Measurements from ENCODE around the gene NT5C. TPM values are rescaled to one million over a fixed set of nuclear protein-coding genes. Genes with fewer than 3 reads are reported as not detected.

Gene NT5C
- total RNA-seq, 1 donor from 2014 or later = 46.8 TPM

- DNase-seq (ENCODE audit: low spot score in 2 of 2, unreplicated experiment in 2 of 2) = no peak
- Mint-ChIP-seq H3K27me3 (ENCODE audit: low read depth) (no peaks in the 10 kb centered on the region), H3K36me3 (peaks cover 6% of the 10 kb centered on the region), H3K27ac (peak overlapping the region; percentile 12), H3K4me3 (no peak overlapping the region), H3K4me1 (peaks cover 8% of the 10 kb centered on the region), H3K9me3 (no peaks in the 10 kb centered on the region)
- TF ChIP-seq CTCF (IDR thresholded peaks at IDR 0.05; ENCODE audit: unreplicated experiment) = no peak
These were observed 5.6 kb downstream of the NT5C start for GRCh38 chr17:75125984-75126383.

DNA sequence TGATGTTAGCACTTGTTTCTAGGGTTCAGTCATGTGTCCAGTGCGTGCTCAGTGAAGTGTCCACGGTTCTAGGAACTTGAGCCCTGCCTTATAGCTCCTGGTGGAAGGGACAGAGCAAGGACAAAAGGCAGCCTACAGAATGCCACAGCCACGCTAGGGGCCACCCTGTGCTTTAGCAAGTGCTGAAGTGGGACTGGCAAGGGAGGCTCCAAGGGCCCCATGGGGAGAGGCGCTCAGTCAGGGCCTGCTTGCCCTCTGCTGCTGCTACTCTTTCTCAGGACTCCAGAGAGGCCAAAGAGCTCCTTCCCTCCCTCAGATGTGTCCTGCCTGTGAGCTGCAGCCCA is 6.8 kb downstream of the NT5C start:
- H3K36me3 Mint-ChIP-seq = peaks cover 9% of the 10 kb centered on the region
- no peak overlapping the region for H3K4me3 Mint-ChIP-seq
- peaks cover 3% of the 10 kb centered on the region for H3K4me1 Mint-ChIP-seq
- H3K27ac Mint-ChIP-seq = no peak overlapping the region
- DNase-seq (ENCODE audit: low spot score in 2 of 2, unreplicated experiment in 2 of 2) = no peak
- no peaks in the 10 kb centered on the region for H3K9me3 Mint-ChIP-seq
- TF ChIP-seq CTCF (IDR thresholded peaks at IDR 0.05; ENCODE audit: unreplicated experiment) = no peak
- H3K27me3 Mint-ChIP-seq (ENCODE audit: low read depth) = no peaks in the 10 kb centered on the region

DNA sequence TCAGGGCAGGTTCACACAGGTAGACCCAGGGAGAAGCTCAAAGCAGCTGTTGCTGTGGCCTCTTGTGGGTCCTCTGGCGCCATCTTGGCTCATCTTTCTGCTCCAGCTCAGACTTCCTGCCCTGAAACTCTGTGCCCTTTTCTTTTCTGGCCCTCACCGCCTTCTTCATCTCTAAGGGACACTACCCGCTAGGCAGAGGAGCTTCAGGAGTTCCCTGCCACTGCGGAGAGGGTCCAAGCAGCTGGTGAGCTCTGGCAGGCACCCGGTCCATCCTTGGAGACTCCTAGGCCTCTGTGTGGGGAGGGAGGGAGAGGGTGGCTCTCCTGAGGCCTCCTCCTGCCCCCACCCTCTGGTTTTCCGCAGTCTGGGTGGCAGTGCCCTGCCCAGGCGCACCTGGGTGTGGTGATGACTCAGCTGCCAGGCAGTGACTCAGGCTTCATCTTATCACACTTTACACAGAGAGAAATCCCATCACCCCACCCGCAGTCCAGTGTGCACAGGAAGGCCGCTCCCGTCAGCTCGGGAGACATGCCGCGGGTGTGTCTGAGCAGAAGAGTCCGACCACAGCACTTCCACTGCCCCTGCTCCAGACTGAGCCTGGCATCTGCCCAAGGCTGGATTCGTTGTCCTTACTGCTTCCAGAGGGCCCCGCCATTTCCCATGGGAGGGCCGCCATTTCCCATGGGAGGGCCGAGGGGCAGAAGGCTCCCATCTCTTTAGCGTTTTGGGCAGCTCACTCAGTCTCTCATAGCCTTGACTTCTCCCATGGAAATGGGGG is 7.3 kb downstream of the NT5C start:
- Mint-ChIP-seq H3K36me3 (peaks cover 9% of the 10 kb centered on the region), H3K9me3 (no peaks in the 10 kb centered on the region), H3K4me3 (no peak overlapping the region), H3K27me3 (ENCODE audit: low read depth) (no peaks in the 10 kb centered on the region), H3K27ac (no peak overlapping the region), H3K4me1 (no peaks in the 10 kb centered on the region)
- no peak for DNase-seq (ENCODE audit: low spot score in 2 of 2, unreplicated experiment in 2 of 2)
- no peak for TF ChIP-seq CTCF (IDR thresholded peaks at IDR 0.05; ENCODE audit: unreplicated experiment)

DNA sequence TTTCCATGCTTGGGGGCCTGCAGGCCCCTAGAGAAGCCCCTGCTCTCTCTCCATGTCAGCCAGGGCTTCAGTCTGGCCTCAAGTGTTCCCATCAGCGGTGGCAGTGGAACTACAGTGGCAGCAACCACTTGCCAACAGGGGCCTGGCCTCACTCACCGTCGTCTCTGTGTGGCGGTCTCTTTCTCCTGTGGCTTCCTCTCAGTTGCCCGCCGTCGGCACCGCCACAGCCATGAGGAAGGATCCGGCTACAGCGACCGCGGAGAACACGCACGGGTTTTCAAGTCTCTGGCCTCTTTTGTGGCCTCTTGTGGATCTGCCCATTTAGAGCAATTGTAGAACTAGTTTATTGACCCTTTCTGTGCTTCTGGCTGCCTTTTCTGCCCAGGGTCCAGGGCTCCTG is 13.2 kb downstream of the NT5C start:
- Mint-ChIP-seq H3K4me3 (no peak overlapping the region), H3K4me1 (peaks cover 7% of the 10 kb centered on the region), H3K27ac (no peak overlapping the region), H3K36me3 (peaks cover 13% of the 10 kb centered on the region), H3K27me3 (ENCODE audit: low read depth) (no peaks in the 10 kb centered on the region), H3K9me3 (no peaks in the 10 kb centered on the region)
- TF ChIP-seq CTCF (IDR thresholded peaks at IDR 0.05; ENCODE audit: unreplicated experiment) = no peak
- no peak for DNase-seq (ENCODE audit: low spot score in 2 of 2, unreplicated experiment in 2 of 2)

DNA sequence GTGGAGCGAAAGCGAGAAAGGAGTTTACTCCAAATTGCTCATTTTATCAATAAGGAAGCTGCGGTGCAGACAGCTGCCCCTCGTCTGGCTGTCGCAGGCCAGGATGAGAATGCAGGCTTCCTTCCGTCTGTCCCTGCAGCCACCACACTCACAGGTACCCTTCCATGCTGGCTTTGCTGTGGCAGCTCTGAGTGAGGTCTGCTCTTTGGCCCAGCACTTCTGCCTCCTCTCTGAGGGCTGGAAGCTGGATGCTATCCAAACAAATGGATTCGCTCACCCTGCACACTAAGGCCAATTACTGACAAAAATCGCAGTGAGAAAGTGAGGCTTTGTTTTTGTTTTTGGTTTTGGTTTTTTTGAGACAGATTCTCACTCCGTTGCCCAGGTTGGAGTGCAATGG is 14.8 kb downstream of the NT5C start:
- H3K4me1 Mint-ChIP-seq = peaks cover 7% of the 10 kb centered on the region
- TF ChIP-seq CTCF (IDR thresholded peaks at IDR 0.05; ENCODE audit: unreplicated experiment) = no peak
- no peaks in the 10 kb centered on the region for H3K27me3 Mint-ChIP-seq (ENCODE audit: low read depth)
- no peak for DNase-seq (ENCODE audit: low spot score in 2 of 2, unreplicated experiment in 2 of 2)
- H3K9me3 Mint-ChIP-seq = no peaks in the 10 kb centered on the region
- no peak overlapping the region for H3K27ac Mint-ChIP-seq
- H3K36me3 Mint-ChIP-seq = peaks cover 19% of the 10 kb centered on the region
- no peak overlapping the region for H3K4me3 Mint-ChIP-seq
